CD4-positive, alpha-beta memory T cell (primary cell): Measurements from ENCODE around the gene SPDYE16. TPM values are rescaled to one million over a fixed set of nuclear protein-coding genes. Genes with fewer than 3 reads are reported as not detected.

ENCODE experiments used
- polyA plus RNA-seq, 2 donors: library from polyadenylated mRNA; unstranded; fragments of 300-500 nt; fragmentation: Illumina TruSeq; gene quantifications; one replicate each; pipeline ENCODE4 v1.2.3, GENCODE V29; 2021
- total RNA-seq, 2 experiments: library from RNA; stranded (reverse); gene quantifications; one replicate each; pipeline ENCODE4 v1.2.3, GENCODE V29; 2021

SPDYE16 gene
- total and polyA plus RNA-seq, 4 experiments from 2014 or later = 0.21 to 1.1 (median 0.73) TPM; not detected in 1

Other genes starting within 250 kb of the SPDYE16 start
- 10 to 100 TPM; 41.9 to 43.1 TPM for gene HSPB1, start 240.6 kb downstream of the SPDYE16 start, total RNA-seq
- 100 to 1,000 TPM in 1 of 2 donors, 10 to 100 TPM in 1; 49.7 to 111 TPM for gene HSPB1, start 240.6 kb downstream of the SPDYE16 start, polyA plus RNA-seq
- gene YWHAG, start 184.3 kb downstream of the SPDYE16 start, total RNA-seq = 10 to 100 TPM; 51.6 to 54.3 TPM
- 1 to 10 TPM in 1 of 2 donors, under 1 TPM in 1; 0.94 to 2.4 TPM for gene YWHAG, start 184.3 kb downstream of the SPDYE16 start, polyA plus RNA-seq
- gene SSC4D, start 133.6 kb downstream of the SPDYE16 start, total RNA-seq = not detected
- gene SSC4D, start 133.6 kb downstream of the SPDYE16 start, polyA plus RNA-seq = under 1 TPM in 1 of 2 donors, not detected in 1; 0.31 TPM
- gene ZP3, start 118.3 kb downstream of the SPDYE16 start, total RNA-seq = 1 to 10 TPM; 2.8 to 6.1 TPM
- 1 to 10 TPM; 1.9 to 4.1 TPM for gene ZP3, start 118.3 kb downstream of the SPDYE16 start, polyA plus RNA-seq
- gene DTX2, start 81.6 kb downstream of the SPDYE16 start, total RNA-seq = 10 to 100 TPM; 44.6 to 47.6 TPM
- gene DTX2, start 81.6 kb downstream of the SPDYE16 start, polyA plus RNA-seq = 10 to 100 TPM in 1 of 2 donors, 1 to 10 TPM in 1; 4.7 to 16.2 TPM
- gene UPK3B, start 32.7 kb downstream of the SPDYE16 start, total RNA-seq = 1 to 10 TPM; 2.7 to 3.3 TPM
- not detected for gene UPK3B, start 32.7 kb downstream of the SPDYE16 start, polyA plus RNA-seq
- gene POMZP3, start 84.0 kb upstream of the SPDYE16 start, total RNA-seq = 10 to 100 TPM; 20.4 to 21.6 TPM
- gene POMZP3, start 84.0 kb upstream of the SPDYE16 start, polyA plus RNA-seq = 1 to 10 TPM; 3.2 to 9.6 TPM